Stimulated activated effector memory CD8-positive, alpha-beta T cell treated with anti-CD3 and anti-CD28 coated beads, Interleukin-12 subunit alpha, Interleukin-12 subunit beta, amount 100 ng/mL, for 72 hours (primary cell): ENCODE data around the gene ZFTA.

ENCODE experiments used
- ATAC-seq: fragments of 150-1000 bp; cut with Tn5 transposase; 2 replicates; pipeline ENCODE4 v1.10.0; 2021
- DNase-seq, 2 donors: peaks; one replicate each; pipeline ENCODE4 v3.0.0; 2021 to 2022; ENCODE audit warnings: low spot score in 2 of 2
- H3K27ac Mint-ChIP-seq: one replicate; pipeline ENCODE4 v1.8.0; 2022; ENCODE audit warnings: mild to moderate bottlenecking, mixed read lengths
- H3K36me3 Mint-ChIP-seq: one replicate; pipeline ENCODE4 v1.8.0; 2022; ENCODE audit warnings: mild to moderate bottlenecking, mixed read lengths
- H3K4me1 Mint-ChIP-seq: one replicate; pipeline ENCODE4 v1.8.0; 2022; ENCODE audit warnings: mixed read lengths
- H3K4me3 Mint-ChIP-seq: one replicate; pipeline ENCODE4 v1.8.0; 2022; ENCODE audit warnings: mild to moderate bottlenecking, mixed read lengths
- H3K9me3 Mint-ChIP-seq: one replicate; pipeline ENCODE4 v1.8.0; 2022; ENCODE audit warnings: mixed read lengths

ZFTA gene

DNA sequence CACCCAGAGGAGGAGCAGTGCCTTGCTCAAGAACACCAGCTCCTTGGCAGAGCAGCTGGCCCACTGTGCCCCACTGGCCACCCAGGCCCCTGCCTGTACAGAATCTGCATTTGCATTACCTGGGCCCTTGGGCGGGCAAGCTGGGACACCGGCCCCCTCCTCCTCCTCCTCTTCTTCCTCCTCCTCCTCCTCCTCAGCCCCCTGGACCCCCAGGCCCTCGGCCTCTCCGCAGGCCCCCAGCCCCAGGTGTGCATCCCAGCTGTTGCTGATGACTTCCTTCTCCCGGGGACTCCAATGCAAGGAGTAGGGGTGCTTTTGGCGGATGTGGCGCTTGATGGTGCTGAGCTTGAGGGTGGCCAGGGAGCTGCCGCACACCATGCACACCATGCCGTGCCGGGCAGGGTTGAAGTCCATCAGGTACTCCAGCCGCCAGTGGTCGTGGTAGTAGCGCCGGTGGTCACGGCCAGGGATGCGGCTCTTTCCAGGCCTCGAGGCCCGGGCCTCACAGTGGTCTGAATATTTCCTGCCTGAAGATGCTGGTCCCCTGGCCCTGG lies 2.8 kb downstream of the ZFTA start:
- no peak overlapping the region for H3K27ac Mint-ChIP-seq
- H3K36me3 Mint-ChIP-seq = peaks cover 7% of the 10 kb centered on the region
- ATAC-seq = no peak
- H3K4me3 Mint-ChIP-seq = no peak overlapping the region
- no peaks in the 10 kb centered on the region for H3K9me3 Mint-ChIP-seq
- H3K4me1 Mint-ChIP-seq = peaks cover 21% of the 10 kb centered on the region
- no peak for DNase-seq

- Mint-ChIP-seq H3K9me3 (no peaks in the 10 kb centered on the region), H3K36me3 (peaks cover 12% of the 10 kb centered on the region), H3K4me1 (peaks cover 21% of the 10 kb centered on the region), H3K4me3 (no peak overlapping the region), H3K27ac (no peak overlapping the region)
- DNase-seq (no peak), ATAC-seq (no peak)
These were observed 3.6 kb downstream of the ZFTA start for GRCh38 chr11:63764679-63765647.

GRCh38 chr11:63764340-63764678 lies 4.3 kb downstream of the ZFTA start:
- Mint-ChIP-seq H3K27ac (no peak overlapping the region), H3K4me3 (no peak overlapping the region), H3K36me3 (peaks cover 19% of the 10 kb centered on the region), H3K4me1 (peaks cover 21% of the 10 kb centered on the region), H3K9me3 (no peaks in the 10 kb centered on the region)
- DNase-seq (no peak), ATAC-seq (no peak)

- DNase-seq = no peak
- Mint-ChIP-seq H3K9me3 (no peaks in the 10 kb centered on the region), H3K4me1 (peaks cover 21% of the 10 kb centered on the region), H3K36me3 (peaks cover 22% of the 10 kb centered on the region), H3K4me3 (no peak overlapping the region), H3K27ac (no peak overlapping the region)
- ATAC-seq = no peak
These were observed 4.9 kb downstream of the ZFTA start for GRCh38 chr11:63763496-63764339.

DNA sequence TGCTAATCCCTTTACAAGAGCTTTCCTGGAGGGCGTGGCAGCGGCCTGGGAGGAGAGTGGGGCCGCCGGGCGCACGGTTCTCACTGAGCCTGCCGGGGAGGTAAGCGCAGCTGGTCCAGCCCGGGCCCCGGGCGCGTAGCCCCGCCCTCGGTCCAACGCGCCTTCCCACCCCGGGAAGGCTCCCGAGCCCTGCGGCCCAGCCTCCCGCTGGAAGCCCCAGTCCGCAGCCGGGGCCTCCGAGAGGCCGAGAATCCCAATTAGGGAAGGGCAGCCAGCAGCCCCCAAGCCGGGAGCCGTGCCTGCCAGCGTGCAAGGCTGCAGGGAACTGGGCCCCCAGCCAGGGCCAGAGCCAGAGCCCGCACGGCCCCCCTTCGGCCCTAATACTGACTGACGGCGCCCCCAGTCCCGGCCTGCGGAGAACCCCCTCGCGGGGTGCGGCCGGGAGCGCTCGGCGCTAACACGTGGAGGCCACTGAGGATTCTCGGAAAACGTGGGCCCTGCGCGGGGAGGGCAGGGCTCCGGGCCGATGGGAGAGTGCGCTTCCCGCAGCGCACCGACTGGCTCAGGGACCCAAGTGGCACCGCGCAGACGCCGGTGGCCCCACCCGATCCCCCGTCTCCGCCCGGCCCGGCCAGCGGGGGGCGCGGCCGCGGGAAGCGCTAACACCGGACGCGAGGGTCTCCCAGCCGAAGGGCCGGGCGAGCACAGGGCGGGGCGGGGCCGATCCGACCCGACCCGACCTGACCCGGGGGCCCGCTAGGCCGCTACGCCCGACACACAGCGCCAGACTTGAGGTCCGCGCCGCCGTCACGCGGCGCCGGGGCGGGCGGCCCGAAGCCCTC lies 5.7 kb downstream of the ZFTA start:
- no peak for DNase-seq
- no peaks in the 10 kb centered on the region for H3K9me3 Mint-ChIP-seq
- no peak overlapping the region for H3K4me3 Mint-ChIP-seq
- no peak for ATAC-seq
- H3K27ac Mint-ChIP-seq = no peak overlapping the region
- peaks cover 20% of the 10 kb centered on the region for H3K4me1 Mint-ChIP-seq
- H3K36me3 Mint-ChIP-seq = peaks cover 30% of the 10 kb centered on the region

DNA sequence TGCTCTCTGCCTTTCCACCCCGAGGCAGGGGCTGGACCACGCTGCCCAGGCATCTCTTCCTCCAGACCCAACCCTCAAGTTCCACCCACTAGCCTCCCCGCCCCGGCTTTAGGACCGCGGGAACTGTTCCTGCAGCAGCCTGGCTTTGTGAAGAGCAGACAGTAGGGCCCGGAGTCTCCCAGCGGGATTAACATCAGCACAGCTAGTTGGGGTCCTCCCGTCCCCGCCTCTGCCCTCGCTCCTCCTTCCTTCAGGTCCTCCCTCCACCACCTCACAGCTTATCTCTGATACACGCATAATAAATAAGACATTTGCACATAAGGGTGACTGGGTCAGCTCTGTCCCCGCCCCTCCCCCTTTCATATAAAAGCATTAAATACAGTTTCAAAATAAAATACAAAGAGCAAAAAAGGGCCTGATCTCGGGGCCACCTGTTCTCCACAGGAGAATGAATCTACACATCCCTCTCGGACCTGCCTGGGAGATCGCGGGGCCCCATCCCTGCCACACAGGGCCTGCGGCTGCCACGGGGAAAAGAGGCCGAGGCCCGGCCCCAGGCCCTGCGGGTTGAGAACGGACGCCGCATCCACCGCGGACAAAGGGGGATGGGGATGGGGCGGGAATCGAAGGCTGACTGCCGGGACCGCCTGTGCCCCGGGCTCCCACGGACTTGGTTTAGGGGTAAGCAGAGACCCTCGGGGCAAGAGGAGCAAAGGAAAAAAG lies 6.5 kb downstream of the ZFTA start:
- Mint-ChIP-seq H3K27ac (no peak overlapping the region), H3K4me1 (peaks cover 12% of the 10 kb centered on the region), H3K36me3 (peaks cover 31% of the 10 kb centered on the region), H3K9me3 (no peaks in the 10 kb centered on the region), H3K4me3 (no peak overlapping the region)
- no peak for DNase-seq
- no peak for ATAC-seq

DNA sequence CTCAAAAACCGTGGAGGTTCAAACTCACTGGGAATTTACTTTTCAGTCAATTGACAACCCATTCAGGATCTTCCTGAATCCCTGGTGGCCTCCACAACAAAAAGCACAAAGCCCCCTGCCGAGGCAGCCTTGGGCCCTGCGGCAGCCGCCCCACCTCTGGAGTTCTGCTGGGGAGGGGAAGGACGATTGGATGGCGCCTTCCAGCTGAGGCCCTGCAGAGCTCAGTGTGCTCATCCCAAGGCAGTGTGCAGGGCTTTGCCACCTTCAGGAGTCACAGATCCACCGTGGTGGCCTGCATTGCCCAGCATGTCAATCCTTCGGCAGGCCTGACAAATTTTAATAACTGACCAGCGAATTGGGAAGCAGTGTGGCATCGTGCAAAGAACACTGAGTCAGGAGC lies 7.4 kb downstream of the ZFTA start:
- H3K27ac Mint-ChIP-seq = no peak overlapping the region
- DNase-seq = no peak
- no peaks in the 10 kb centered on the region for H3K9me3 Mint-ChIP-seq

GRCh38 chr11:63760487-63761079 lies 8.0 kb downstream of the ZFTA start:
- Mint-ChIP-seq H3K36me3 (peaks cover 43% of the 10 kb centered on the region), H3K27ac (no peak overlapping the region)
- ATAC-seq = no peak

More for the DNA sequence above, 7.4 kb downstream of the ZFTA start:
- H3K4me1 Mint-ChIP-seq = peaks cover 3% of the 10 kb centered on the region
- H3K36me3 Mint-ChIP-seq = peaks cover 41% of the 10 kb centered on the region
- no peak overlapping the region for H3K4me3 Mint-ChIP-seq
- no peak for ATAC-seq

GRCh38 chr11:63756919-63757761 lies 11.4 kb downstream of the ZFTA start:
- Mint-ChIP-seq H3K4me1 (no peaks in the 10 kb centered on the region), H3K36me3 (peaks cover 68% of the 10 kb centered on the region), H3K4me3 (no peak overlapping the region), H3K9me3 (no peaks in the 10 kb centered on the region), H3K27ac (no peak overlapping the region)
- ATAC-seq = no peak
- DNase-seq = no peak

More at GRCh38 chr11:63760487-63761079, 8.0 kb downstream of the ZFTA start:
- Mint-ChIP-seq H3K9me3 (no peaks in the 10 kb centered on the region), H3K4me3 (no peak overlapping the region), H3K4me1 (no peaks in the 10 kb centered on the region)
- DNase-seq = no peak

GRCh38 chr11:63749624-63750023 lies 19.0 kb downstream of the ZFTA start:
- H3K27ac Mint-ChIP-seq = no peak overlapping the region
- H3K4me3 Mint-ChIP-seq = no peak overlapping the region
- DNase-seq (no peak), ATAC-seq (no peak)
- no peaks in the 10 kb centered on the region for H3K9me3 Mint-ChIP-seq
- H3K36me3 Mint-ChIP-seq = peaks cover 43% of the 10 kb centered on the region
- no peaks in the 10 kb centered on the region for H3K4me1 Mint-ChIP-seq

GRCh38 chr11:63747011-63747410 lies 21.6 kb downstream of the ZFTA start:
- H3K4me1 Mint-ChIP-seq = no peaks in the 10 kb centered on the region
- H3K4me3 Mint-ChIP-seq = no peak overlapping the region
- ATAC-seq (no peak), DNase-seq (no peak)
- H3K27ac Mint-ChIP-seq = no peak overlapping the region
- no peaks in the 10 kb centered on the region for H3K9me3 Mint-ChIP-seq
- peaks cover 23% of the 10 kb centered on the region for H3K36me3 Mint-ChIP-seq

DNA sequence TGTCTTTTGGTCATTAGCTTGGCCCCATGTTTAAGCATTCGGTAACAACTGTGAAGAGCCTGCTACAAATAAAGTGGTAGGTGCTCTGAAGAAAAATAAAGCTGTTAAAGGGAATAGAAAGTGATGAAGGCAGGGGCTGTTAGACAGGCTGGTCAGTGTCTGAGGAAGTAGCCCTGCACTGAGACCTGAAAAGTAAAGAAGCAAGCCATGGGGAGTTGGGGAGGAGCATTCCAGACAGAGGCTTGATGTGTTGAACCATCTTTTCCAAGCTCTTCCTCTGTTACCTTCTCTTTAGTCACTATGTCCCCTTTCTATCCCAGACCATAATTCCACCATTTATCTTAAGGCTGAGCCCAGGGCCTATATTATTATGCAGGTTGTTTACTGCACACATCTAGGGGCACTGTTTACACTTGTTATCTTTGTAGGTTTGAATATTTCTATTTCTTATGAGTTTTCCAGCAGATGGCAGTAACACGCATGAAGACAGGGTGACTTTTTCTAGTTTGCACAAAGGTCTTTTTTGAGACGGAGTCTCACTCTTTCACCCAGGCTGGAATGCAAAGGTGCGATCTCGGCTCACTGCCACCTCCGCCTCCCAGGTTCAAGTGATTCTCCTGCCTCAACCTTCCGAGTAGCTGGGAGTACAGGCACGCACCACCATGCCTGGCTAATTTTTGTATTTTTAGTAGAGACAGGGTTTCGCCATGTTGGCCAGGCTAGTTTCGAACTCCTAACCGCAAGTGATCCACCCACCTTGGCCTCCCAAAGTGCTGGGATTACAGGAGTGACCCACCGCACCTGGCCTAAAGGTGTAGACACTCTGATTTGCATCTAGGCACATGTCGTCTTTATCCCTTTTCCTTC lies 23.0 kb downstream of the ZFTA start:
- Mint-ChIP-seq H3K4me3 (no peak overlapping the region), H3K9me3 (no peaks in the 10 kb centered on the region), H3K27ac (no peak overlapping the region), H3K4me1 (no peaks in the 10 kb centered on the region), H3K36me3 (peaks cover 9% of the 10 kb centered on the region)
- DNase-seq = no peak
- no peak for ATAC-seq
